ENCODE results near the gene TNRC18. TPM values are rescaled to one million over a fixed set of nuclear protein-coding genes. Genes with fewer than 3 reads are reported as not detected.

The TNRC18 gene
- total RNA-seq, 3 donors from 2014 or later (not counting 1 experiment from before 2014, with no cell fraction given) = 111 to 127 (median 124) TPM

- no peaks in the 10 kb centered on the region for H3K9me3 ChIP-seq (ENCODE audit: control insufficient read depth, insufficient read depth, low read length)
- no peaks in the 10 kb centered on the region for H3K4me1 ChIP-seq (ENCODE audit: control insufficient read depth, insufficient read depth, low read length)
- Mint-ChIP-seq H3K4me1 (no peaks in the 10 kb centered on the region), H3K27ac (no peak overlapping the region), H3K27me3 (ENCODE audit: low read depth in 2 of 2) (no peaks in the 10 kb centered on the region), H3K9me3 (no peaks in the 10 kb centered on the region), H3K4me3 (no peak overlapping the region), H3K36me3 (no peaks in the 10 kb centered on the region)
- ATAC-seq (no peak), DNase-seq (no peak)
- TF ChIP-seq, protein P1, sequence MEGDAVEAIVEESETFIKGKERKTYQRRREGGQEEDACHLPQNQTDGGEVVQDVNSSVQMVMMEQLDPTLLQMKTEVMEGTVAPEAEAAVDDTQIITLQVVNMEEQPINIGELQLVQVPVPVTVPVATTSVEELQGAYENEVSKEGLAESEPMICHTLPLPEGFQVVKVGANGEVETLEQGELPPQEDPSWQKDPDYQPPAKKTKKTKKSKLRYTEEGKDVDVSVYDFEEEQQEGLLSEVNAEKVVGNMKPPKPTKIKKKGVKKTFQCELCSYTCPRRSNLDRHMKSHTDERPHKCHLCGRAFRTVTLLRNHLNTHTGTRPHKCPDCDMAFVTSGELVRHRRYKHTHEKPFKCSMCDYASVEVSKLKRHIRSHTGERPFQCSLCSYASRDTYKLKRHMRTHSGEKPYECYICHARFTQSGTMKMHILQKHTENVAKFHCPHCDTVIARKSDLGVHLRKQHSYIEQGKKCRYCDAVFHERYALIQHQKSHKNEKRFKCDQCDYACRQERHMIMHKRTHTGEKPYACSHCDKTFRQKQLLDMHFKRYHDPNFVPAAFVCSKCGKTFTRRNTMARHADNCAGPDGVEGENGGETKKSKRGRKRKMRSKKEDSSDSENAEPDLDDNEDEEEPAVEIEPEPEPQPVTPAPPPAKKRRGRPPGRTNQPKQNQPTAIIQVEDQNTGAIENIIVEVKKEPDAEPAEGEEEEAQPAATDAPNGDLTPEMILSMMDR (IDR thresholded peaks at IDR 0.05) = no peak
- no peak overlapping the region for H3K4me3 ChIP-seq (ENCODE audit: low read length)
- no peaks in the 10 kb centered on the region for H3K27me3 ChIP-seq (ENCODE audit: control insufficient read depth, insufficient read depth, low read length)
- H3K36me3 ChIP-seq (ENCODE audit: control insufficient read depth, insufficient read depth, low read length) = no peaks in the 10 kb centered on the region
- 55% methylated on average over 11 of the region's 11 CpGs for WGBS (ENCODE audit: insufficient coverage)
- intact Hi-C loops (cut with micrococcal nuclease) = no loop called here
- H3K27ac ChIP-seq (ENCODE audit: low read length) = no peak overlapping the region
Measured at GRCh38 chr7:5441840-5442503, 18.3 kb upstream of the TNRC18 start.

- ATAC-seq (no peak), DNase-seq (no peak)
- WGBS (ENCODE audit: insufficient coverage) = 90% methylated on average over 23 of the region's 24 CpGs
- no peak overlapping the region for H3K27ac Mint-ChIP-seq
- Histone ChIP-seq H3K4me3 (ENCODE audit: low read length) (no peak overlapping the region), H3K9me3 (ENCODE audit: control insufficient read depth, insufficient read depth, low read length) (no peaks in the 10 kb centered on the region), H3K27ac (ENCODE audit: low read length) (no peak overlapping the region), H3K4me1 (ENCODE audit: control insufficient read depth, insufficient read depth, low read length) (no peaks in the 10 kb centered on the region), H3K27me3 (ENCODE audit: control insufficient read depth, insufficient read depth, low read length) (no peaks in the 10 kb centered on the region), H3K36me3 (ENCODE audit: control insufficient read depth, insufficient read depth, low read length) (no peaks in the 10 kb centered on the region)
- intact Hi-C loops (cut with micrococcal nuclease) = no loop called here
- TF ChIP-seq, protein P1 (IDR thresholded peaks at IDR 0.05) = no peak
- no peaks in the 10 kb centered on the region for H3K27me3 Mint-ChIP-seq (ENCODE audit: low read depth in 2 of 2)
- no peaks in the 10 kb centered on the region for H3K36me3 Mint-ChIP-seq
- no peak overlapping the region for H3K4me3 Mint-ChIP-seq
- H3K4me1 Mint-ChIP-seq = no peaks in the 10 kb centered on the region
- H3K9me3 Mint-ChIP-seq = no peaks in the 10 kb centered on the region
Measured at GRCh38 chr7:5439572-5440496, 16.2 kb upstream of the TNRC18 start.

DNA sequence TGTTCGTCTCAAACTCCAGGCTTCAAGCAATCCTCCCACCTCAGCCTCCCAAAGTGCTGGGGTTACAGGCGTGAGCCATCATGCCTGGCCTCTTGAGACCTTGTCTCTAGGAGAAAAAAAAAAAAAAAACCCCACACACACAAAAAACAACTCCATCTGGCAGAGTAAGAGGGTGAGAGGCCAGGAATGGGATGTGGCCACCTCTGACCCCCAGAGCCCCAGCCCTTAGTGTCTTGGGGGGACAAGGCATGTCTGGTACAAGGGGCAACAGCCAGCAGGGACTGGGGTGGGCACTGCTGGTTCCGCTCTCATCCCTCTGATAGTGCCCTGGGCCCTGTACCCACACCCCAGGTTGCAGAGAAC, 15.6 kb upstream of the TNRC18 start:
- no peak for DNase-seq
- Mint-ChIP-seq H3K9me3 (no peaks in the 10 kb centered on the region), H3K27ac (no peak overlapping the region), H3K4me3 (no peak overlapping the region), H3K36me3 (no peaks in the 10 kb centered on the region), H3K4me1 (no peaks in the 10 kb centered on the region), H3K27me3 (ENCODE audit: low read depth in 2 of 2) (peaks cover 0 to 5% of the 10 kb centered on the region in 2 donors)
- H3K36me3 ChIP-seq (ENCODE audit: control insufficient read depth, insufficient read depth, low read length) = no peaks in the 10 kb centered on the region
- whole genome bisulfite sequencing (ENCODE audit: insufficient coverage) = 100% methylated on average over 1 of the region's 3 CpGs
- H3K4me3 ChIP-seq (ENCODE audit: low read length) = no peak overlapping the region
- H3K4me1 ChIP-seq (ENCODE audit: control insufficient read depth, insufficient read depth, low read length) = no peaks in the 10 kb centered on the region
- intact Hi-C loops (cut with micrococcal nuclease) = no loop called here
- no peaks in the 10 kb centered on the region for H3K27me3 ChIP-seq (ENCODE audit: control insufficient read depth, insufficient read depth, low read length)
- no peak overlapping the region for H3K27ac ChIP-seq (ENCODE audit: low read length)
- no peak for ATAC-seq
- no peaks in the 10 kb centered on the region for H3K9me3 ChIP-seq (ENCODE audit: control insufficient read depth, insufficient read depth, low read length)
- TF ChIP-seq, protein P1 (IDR thresholded peaks at IDR 0.05) = no peak

Data from natural killer cell (primary cell).